Endodermal cell (in vitro differentiated cells): ENCODE data around the gene MMP10. TPM values are rescaled to one million over a fixed set of nuclear protein-coding genes. Genes with fewer than 3 reads are reported as not detected.

Experiments used
- DNase-seq: peaks from one replicate; pipeline ENCODE4 v3.0.0-alpha.2; 2017
- H3K27ac ChIP-seq: 2 replicates; pipeline ENCODE4 v1.5.1; 2013; ENCODE audit warnings: mild to moderate bottlenecking, low read depth, low read length, moderate library complexity
- H3K27me3 ChIP-seq: 2 replicates; pipeline ENCODE4 v1.6.1; 2013; ENCODE audit warnings: mild to moderate bottlenecking, low read length, moderate library complexity; ENCODE audit not compliant: insufficient read depth, control insufficient read depth, poor library complexity, severe bottlenecking
- H3K36me3 ChIP-seq: 2 replicates; pipeline ENCODE4 v1.7.0; 2013; ENCODE audit warnings: mild to moderate bottlenecking, low read length, moderate library complexity; ENCODE audit not compliant: control insufficient read depth, insufficient read depth
- H3K4me1 ChIP-seq: one replicate; pipeline ENCODE4 v1.7.0; 2013; ENCODE audit warnings: low read length; ENCODE audit not compliant: control insufficient read depth, insufficient read depth
- H3K4me3 ChIP-seq: 2 replicates; pipeline ENCODE4 v1.5.1; 2013; ENCODE audit warnings: mild to moderate bottlenecking, low read length, moderate library complexity
- H3K9ac ChIP-seq: 2 replicates; pipeline ENCODE4 v1.6.1; 2013; ENCODE audit warnings: mild to moderate bottlenecking, low read length, moderate library complexity; ENCODE audit not compliant: poor library complexity, severe bottlenecking; ENCODE audit errors: extremely low read depth
- H3K9me3 ChIP-seq: 2 replicates; pipeline ENCODE4 v1.6.1; 2013; ENCODE audit warnings: mild to moderate bottlenecking, low read length, moderate library complexity; ENCODE audit not compliant: control insufficient read depth
- H3K27ac Mint-ChIP-seq: 2 replicates; pipeline ENCODE4 v1.8.0; 2020; ENCODE audit warnings: mixed read lengths
- H3K27me3 Mint-ChIP-seq: 2 replicates; pipeline ENCODE4 v1.8.0; 2021; ENCODE audit warnings: mild to moderate bottlenecking, mixed read lengths; ENCODE audit not compliant: insufficient read depth
- H3K36me3 Mint-ChIP-seq: 2 replicates; pipeline ENCODE4 v1.8.0; 2020; ENCODE audit warnings: low read depth, mixed read lengths
- H3K4me1 Mint-ChIP-seq: 2 replicates; pipeline ENCODE4 v1.8.0; 2020; ENCODE audit warnings: mixed read lengths
- H3K4me3 Mint-ChIP-seq: 2 replicates; pipeline ENCODE4 v1.8.0; 2020; ENCODE audit warnings: mild to moderate bottlenecking, moderate library complexity, mixed read lengths
- H3K9me3 Mint-ChIP-seq: 2 replicates; pipeline ENCODE4 v1.8.0; 2020; ENCODE audit warnings: mild to moderate bottlenecking, mixed read lengths
- CTCF ChIP-seq: fragments of 200-600 bp; sonication (generic); conservative IDR thresholded peaks from 2 replicates; pipeline ENCODE4 v1.5.0; 2021; ENCODE audit warnings: antibody characterized with exemption, mild to moderate bottlenecking
- WGBS, 2 experiments: methylation state at CpG; one replicate each; pipeline versions ENCODE4 v1.1.5 to v1.1.7; 2013; ENCODE audit warnings: missing lambda C conversion rate in 2 of 2, mixed read lengths in 1 of 2; ENCODE audit not compliant: insufficient coverage in 1 of 2, insufficient read length in 1 of 2; 5-methylcytosine and 5-hydroxymethylcytosine counted together
- total RNA-seq, 2 donors: library from RNA; stranded (reverse); fragmentation: NEBNext Ultra II Directional in 1 of 2; extraction: Animal tissue kit (Norgen Biotek cat#: 25700) in 1 of 2; gene quantifications; 2 replicates in 1 of 2; 3 replicates in 1 of 2; pipeline ENCODE4 v1.2.1, GENCODE V29; 2021

Gene MMP10
- total RNA-seq, 2 donors from 2014 or later = not detected

- DNase-seq = no peak
- H3K27ac ChIP-seq = no peak overlapping the region
- no peaks in the 10 kb centered on the region for H3K36me3 ChIP-seq
- no peak for TF ChIP-seq CTCF
- H3K4me1 ChIP-seq = no peaks in the 10 kb centered on the region
- no peaks in the 10 kb centered on the region for H3K27me3 ChIP-seq
- 84 to 88% methylated on average over 5 to 6 of the region's 6 CpGs for WGBS, 2 experiments
- no peak overlapping the region for H3K9ac ChIP-seq
- peaks cover 8% of the 10 kb centered on the region for H3K9me3 ChIP-seq
- H3K4me1 Mint-ChIP-seq = no peaks in the 10 kb centered on the region
- H3K36me3 Mint-ChIP-seq = no peaks in the 10 kb centered on the region
- no peak overlapping the region for H3K4me3 Mint-ChIP-seq
- no peak overlapping the region for H3K4me3 ChIP-seq
- H3K27me3 Mint-ChIP-seq = no peaks in the 10 kb centered on the region
- no peak overlapping the region for H3K27ac Mint-ChIP-seq
- H3K9me3 Mint-ChIP-seq = peaks cover 12% of the 10 kb centered on the region
These were observed 39.1 kb upstream of the MMP10 start for GRCh38 chr11:102819491-102819890.

GRCh38 chr11:102813484-102813883 is 33.1 kb upstream of the MMP10 start:
- H3K4me1 ChIP-seq = no peaks in the 10 kb centered on the region
- Mint-ChIP-seq H3K27me3 (no peaks in the 10 kb centered on the region), H3K27ac (no peak overlapping the region), H3K9me3 (peaks cover 13% of the 10 kb centered on the region), H3K36me3 (no peaks in the 10 kb centered on the region), H3K4me1 (no peaks in the 10 kb centered on the region), H3K4me3 (no peak overlapping the region)
- no peak overlapping the region for H3K9ac ChIP-seq
- H3K27me3 ChIP-seq = no peaks in the 10 kb centered on the region
- TF ChIP-seq CTCF = no peak
- no peaks in the 10 kb centered on the region for H3K36me3 ChIP-seq
- WGBS, 2 experiments = 90 to 91% methylated on average over 1 of the region's 1 CpG
- no peak overlapping the region for H3K4me3 ChIP-seq
- no peaks in the 10 kb centered on the region for H3K9me3 ChIP-seq
- no peak overlapping the region for H3K27ac ChIP-seq
- DNase-seq = no peak

GRCh38 chr11:102812188-102812587 is 31.8 kb upstream of the MMP10 start:
- WGBS, 2 experiments = 90 to 92% methylated on average over 2 to 3 of the region's 3 CpGs

More at GRCh38 chr11:102812188-102812587, 31.8 kb upstream of the MMP10 start:
- H3K4me1 ChIP-seq = no peaks in the 10 kb centered on the region
- H3K4me3 ChIP-seq = no peak overlapping the region
- TF ChIP-seq CTCF = no peak
- H3K36me3 ChIP-seq = no peaks in the 10 kb centered on the region
- no peak for DNase-seq
- H3K4me1 Mint-ChIP-seq = peaks cover 5% of the 10 kb centered on the region
- H3K27me3 ChIP-seq = no peaks in the 10 kb centered on the region
- H3K9me3 Mint-ChIP-seq = peaks cover 11% of the 10 kb centered on the region
- H3K9me3 ChIP-seq = no peaks in the 10 kb centered on the region
- no peak overlapping the region for H3K9ac ChIP-seq
- no peak overlapping the region for H3K27ac Mint-ChIP-seq
- H3K4me3 Mint-ChIP-seq = no peak overlapping the region
- H3K27ac ChIP-seq = no peak overlapping the region
- no peaks in the 10 kb centered on the region for H3K36me3 Mint-ChIP-seq
- no peaks in the 10 kb centered on the region for H3K27me3 Mint-ChIP-seq
